GM10266 (cell line): ENCODE measurements around the gene SULF2.

Experiments
- DNase-seq: peaks from one replicate; pipeline ENCODE4 v3.0.0; 2012; ENCODE audit errors: extremely low spot score
- TF ChIP-seq, protein P1 (sequence below): IDR thresholded peaks from 2 replicates; pipeline ENCODE4 v1.5.1; 2012; ENCODE audit warnings: mild to moderate bottlenecking, low read depth; ENCODE audit not compliant: control insufficient read depth, insufficient read depth; ENCODE audit errors: missing control alignments

The SULF2 gene

DNA sequence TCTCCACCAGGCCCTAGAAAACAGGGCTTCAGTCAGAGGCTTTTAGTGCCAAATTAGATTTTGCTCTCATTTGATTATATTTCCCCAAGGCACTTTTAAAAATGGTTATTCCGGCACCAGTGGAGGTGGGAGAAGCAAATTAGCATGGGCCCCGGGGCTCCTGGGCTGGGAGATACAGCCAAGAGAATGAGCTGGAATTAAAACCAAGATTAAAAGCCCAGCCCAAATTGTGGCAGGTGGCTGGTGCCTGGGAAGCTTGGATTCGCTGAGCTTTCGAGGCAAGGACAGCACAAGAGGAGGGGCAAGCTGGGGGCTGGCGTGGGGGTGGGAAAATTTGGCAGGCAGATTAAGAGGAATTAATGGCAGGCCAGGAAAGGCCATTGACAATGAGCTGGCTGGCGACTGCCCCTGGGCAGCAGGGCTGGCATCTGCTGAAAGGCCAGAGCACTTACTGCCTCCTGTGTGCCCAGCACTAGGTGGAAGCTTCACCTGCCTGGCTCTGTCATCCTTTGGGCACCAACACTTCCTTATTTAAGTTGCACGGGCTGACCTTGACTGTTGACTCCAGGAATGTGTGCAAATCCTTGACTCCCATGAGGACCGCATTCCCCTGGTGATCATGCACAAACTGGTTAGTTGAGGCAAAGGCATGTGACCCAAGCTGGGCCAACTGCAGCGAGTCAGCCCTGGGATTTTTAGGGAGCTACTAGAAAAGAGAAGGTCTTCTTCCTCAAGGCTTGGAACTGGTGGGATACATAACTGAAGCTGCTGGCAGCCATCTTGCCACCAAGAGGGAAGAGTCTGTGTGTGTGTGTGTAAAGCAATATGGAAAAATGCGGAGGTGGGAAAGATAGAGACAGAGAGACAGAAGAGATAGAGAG is 76.1 kb downstream of the SULF2 start:
- TF ChIP-seq, protein P1, sequence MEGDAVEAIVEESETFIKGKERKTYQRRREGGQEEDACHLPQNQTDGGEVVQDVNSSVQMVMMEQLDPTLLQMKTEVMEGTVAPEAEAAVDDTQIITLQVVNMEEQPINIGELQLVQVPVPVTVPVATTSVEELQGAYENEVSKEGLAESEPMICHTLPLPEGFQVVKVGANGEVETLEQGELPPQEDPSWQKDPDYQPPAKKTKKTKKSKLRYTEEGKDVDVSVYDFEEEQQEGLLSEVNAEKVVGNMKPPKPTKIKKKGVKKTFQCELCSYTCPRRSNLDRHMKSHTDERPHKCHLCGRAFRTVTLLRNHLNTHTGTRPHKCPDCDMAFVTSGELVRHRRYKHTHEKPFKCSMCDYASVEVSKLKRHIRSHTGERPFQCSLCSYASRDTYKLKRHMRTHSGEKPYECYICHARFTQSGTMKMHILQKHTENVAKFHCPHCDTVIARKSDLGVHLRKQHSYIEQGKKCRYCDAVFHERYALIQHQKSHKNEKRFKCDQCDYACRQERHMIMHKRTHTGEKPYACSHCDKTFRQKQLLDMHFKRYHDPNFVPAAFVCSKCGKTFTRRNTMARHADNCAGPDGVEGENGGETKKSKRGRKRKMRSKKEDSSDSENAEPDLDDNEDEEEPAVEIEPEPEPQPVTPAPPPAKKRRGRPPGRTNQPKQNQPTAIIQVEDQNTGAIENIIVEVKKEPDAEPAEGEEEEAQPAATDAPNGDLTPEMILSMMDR: no peak
- DNase-seq: no peak

DNA sequence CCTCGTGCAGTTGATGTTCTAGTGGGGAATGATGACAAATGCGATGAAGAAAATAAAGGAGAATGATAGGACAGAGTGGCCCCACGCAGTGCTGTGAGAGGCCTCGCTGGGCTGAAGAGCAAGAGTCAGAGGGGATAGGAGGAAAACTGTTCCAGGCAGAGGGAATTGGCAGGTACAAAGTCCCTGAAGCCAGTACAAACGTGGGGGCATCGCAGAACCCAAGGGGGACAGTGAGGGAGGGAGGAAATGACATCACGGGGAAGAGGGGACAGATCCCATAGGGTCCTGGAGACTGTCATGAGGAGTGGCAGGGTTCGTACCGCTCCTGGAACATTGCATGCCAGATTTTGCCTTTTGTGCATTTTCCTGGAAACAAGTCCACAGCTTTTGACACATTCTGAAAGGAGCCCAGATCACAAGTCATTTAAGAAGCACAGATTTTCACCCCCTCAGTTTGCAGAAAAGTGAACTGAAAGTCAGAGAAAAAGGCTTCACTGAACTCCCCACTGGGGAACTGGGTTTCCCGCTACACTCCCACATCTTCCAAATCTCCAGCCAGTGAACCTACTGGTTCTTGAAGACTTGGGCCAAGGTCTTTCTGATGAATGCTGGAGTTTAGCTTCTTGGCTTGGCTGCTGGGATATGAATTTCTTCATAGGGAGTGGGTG is 77.0 kb downstream of the SULF2 start:
- TF ChIP-seq, protein P1: no peak

DNA sequence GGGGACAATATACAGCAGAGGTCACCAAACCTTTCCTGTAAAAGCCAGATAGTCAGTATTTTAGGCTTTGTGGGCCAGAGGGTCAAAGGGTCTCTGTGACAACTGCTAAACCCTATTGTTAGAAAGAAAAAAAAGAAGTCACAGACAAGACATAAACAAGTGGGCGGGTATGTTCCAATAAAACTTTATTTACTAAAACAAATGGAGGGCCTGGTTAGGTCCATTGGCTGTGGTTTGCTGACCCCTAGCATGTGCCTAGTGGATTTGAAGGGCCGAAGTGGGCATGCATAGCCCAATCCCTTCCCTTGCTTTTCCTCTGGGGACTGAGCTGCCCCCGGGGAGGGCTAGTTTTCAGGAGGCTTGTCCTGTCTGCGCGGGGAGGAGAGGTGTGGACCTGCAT is 78.9 kb downstream of the SULF2 start:
- TF ChIP-seq, protein P1: no peak
- no peak for DNase-seq

More for the DNA sequence above, 77.0 kb downstream of the SULF2 start:
- DNase-seq: peak; percentile 52

DNA sequence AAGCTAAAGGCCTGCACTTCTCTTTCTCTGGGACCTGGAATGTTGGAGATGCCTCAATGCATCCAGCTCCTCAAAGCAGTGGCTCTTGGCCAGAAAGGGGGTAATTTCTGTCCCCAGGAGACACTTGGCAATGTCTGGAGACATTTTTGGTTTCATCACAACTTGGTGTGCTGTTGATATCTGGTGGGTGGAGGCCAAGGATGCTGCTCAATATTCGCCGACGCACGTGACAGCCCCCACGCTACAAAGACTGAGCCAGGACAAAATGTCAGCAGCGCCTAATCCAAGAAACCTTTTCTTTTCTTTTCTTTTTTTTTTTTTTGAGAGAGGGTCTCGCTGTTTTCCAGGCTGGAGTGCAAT is 79.8 kb downstream of the SULF2 start:
- TF ChIP-seq, protein P1: no peak
- no peak for DNase-seq

DNA sequence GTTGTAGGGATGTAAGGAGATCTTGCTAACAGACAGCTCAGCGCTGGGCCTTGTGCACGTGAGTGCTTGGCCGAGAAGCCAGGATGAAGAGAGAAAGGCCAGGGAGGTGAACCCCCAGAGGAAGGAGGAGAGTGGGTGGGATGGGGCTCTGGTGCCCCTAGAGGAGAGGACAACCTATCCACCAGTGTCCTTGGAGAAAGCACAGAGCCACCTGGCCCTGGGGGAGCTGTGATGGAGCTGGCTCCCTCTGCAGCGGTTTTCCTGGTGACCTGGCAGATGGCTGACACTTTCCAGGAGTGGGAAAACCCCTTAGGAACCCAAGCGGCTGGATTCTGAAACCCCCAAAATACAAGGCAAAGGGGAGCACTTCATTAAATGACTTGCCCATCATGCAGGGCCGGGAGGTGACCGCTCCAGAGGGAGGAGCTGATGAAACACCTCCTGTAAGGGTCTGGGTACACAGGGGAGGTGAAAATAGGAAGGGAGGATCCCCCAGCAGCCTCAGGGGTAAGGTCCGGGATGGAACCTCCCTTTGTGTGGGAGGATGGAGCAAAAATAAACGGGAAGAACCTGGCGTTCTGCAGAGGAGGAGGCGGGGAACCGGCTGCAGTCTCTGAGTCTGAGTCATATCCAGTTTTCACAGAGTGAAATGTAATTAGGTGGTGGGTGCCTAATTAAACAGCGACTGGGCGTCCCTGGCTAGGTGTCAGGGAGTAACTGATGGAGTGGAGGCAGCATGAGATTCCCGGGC is 80.4 kb downstream of the SULF2 start:
- DNase-seq: no peak
- TF ChIP-seq, protein P1: peak; percentile 3

DNA sequence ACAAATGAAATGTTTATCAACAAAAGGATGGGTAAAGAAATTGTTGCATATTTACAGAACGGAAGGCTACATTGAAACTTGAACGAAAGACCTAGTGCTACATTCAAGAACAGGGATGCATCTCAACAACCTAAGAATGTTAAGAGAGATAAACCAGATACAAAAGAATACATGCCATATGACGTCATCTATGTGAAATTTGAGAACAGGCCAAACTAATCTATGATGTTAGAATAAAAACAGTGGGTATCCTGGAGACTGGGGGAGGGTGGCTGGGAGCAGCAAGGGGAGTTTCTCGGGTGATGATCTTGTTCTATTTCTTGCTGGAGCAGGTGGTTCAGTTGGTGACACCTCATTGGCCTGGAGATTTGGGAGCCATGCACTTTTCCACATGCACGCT is 81.5 kb downstream of the SULF2 start:
- no peak for DNase-seq
- TF ChIP-seq, protein P1: no peak
